K562 (cell line): ENCODE measurements around the gene CDCP1. TPM values are rescaled to one million over a fixed set of nuclear protein-coding genes. Genes with fewer than 3 reads are reported as not detected.

Experiments used
- CEBPG ChIP-seq, 3 experiments: fragments of 200-800 bp in 1 of 3; sonication (Bioruptor generic) in 1 of 3; sonication (generic) in 1 of 3; formaldehyde crosslinking in 1 of 3; IDR thresholded peaks in 2 of 3; conservative IDR thresholded peaks in 1 of 3; 2 replicates each; pipeline versions ENCODE4 v1.6.1 to v1.8.0; 2016 to 2022; ENCODE audit warnings: missing compliant biosample characterization in 2 of 3, missing genetic modification characterization in 2 of 3, mild to moderate bottlenecking in 1 of 3, missing genetic modification reagents in 1 of 3
- EGR1 ChIP-seq: fragments of 450-650 bp; conservative IDR thresholded peaks from 2 replicates; pipeline ENCODE4 v1.6.1; 2017; ENCODE audit warnings: mild to moderate bottlenecking
- MAFG ChIP-seq: fragments of 450-650 bp; conservative IDR thresholded peaks from 2 replicates; pipeline ENCODE4 v1.6.1; 2016; ENCODE audit warnings: missing genetic modification characterization, missing compliant biosample characterization
- MNT ChIP-seq, 2 experiments: fragments of 450-650 bp; conservative IDR thresholded peaks; 2 replicates each; pipeline ENCODE4 v1.6.1; 2017; ENCODE audit warnings: mild to moderate bottlenecking in 2 of 2, moderate library complexity in 2 of 2
- NR2C2 ChIP-seq, 2 experiments: fragments of 200-800 bp in 1 of 2; sonication (Bioruptor generic) in 1 of 2; sonication (generic) in 1 of 2; formaldehyde crosslinking in 1 of 2; IDR thresholded peaks; 2 replicates each; pipeline versions ENCODE4 v1.6.1 to v1.8.0; 2016 to 2022; ENCODE audit warnings: mild to moderate bottlenecking in 1 of 2, missing compliant biosample characterization in 1 of 2, missing genetic modification characterization in 1 of 2, missing genetic modification reagents in 1 of 2
- RAD21 ChIP-seq, 2 experiments: fragments of 250-450 bp in 1 of 2; fragments of 450-650 bp in 1 of 2; sonication (Bioruptor Pico) in 1 of 2; formaldehyde crosslinking in 1 of 2; IDR thresholded peaks in 1 of 2; conservative IDR thresholded peaks in 1 of 2; 2 replicates each; pipeline versions ENCODE4 v1.4.0 to v1.8.0; 2020 to 2022; ENCODE audit warnings: mild to moderate bottlenecking in 2 of 2, moderate library complexity in 1 of 2
- RBM15 ChIP-seq: fragments of 200-400 bp; formaldehyde crosslinking; IDR thresholded peaks from 2 replicates; pipeline ENCODE4 v1.6.1; 2018; ENCODE audit warnings: mild to moderate bottlenecking, low read length, moderate library complexity; ENCODE audit not compliant: insufficient read depth
- ZFPM2 ChIP-seq: fragments of 250-450 bp; sonication (Bioruptor Pico); IDR thresholded peaks from 2 replicates; pipeline ENCODE4 v1.5.1; 2022; ENCODE audit warnings: mild to moderate bottlenecking
- ZNF318 ChIP-seq, 2 experiments: fragments of 450-650 bp; IDR thresholded peaks; 2 replicates each; pipeline ENCODE4 v1.6.1; 2016; ENCODE audit warnings: mild to moderate bottlenecking in 2 of 2, borderline replicate concordance in 1 of 2, low read depth in 1 of 2, moderate library complexity in 1 of 2
- polyA plus RNA-seq, 8 experiments: library from polyadenylated mRNA; depleted of rRNA in 4 of 8; stranded (reverse) in 5 of 8; unstranded in 3 of 8; fragments of >200 nt; fragmentation: Nextera tagmentation in 2 of 8; fragmentation: Illumina TruSeq in 1 of 8; extraction: Ambion mirVana in 2 of 8; extraction: Trizol in 1 of 8; gene quantifications; 2 replicates each; pipeline versions ENCODE4 v1.2.1 to v1.2.3, GENCODE V29; 2011 to 2014; ENCODE audit warnings: inconsistent platforms in 1 of 8, missing spikeins in 1 of 8
- total RNA-seq, 7 experiments: library from RNA; depleted of rRNA in 6 of 7; stranded (reverse); fragments of >200 nt in 6 of 7; fragmentation: Illumina TruSeq in 2 of 7; extraction: Trizol in 2 of 7; gene quantifications; 2 replicates each; pipeline versions ENCODE4 v1.2.1 to v1.2.3, GENCODE V29; 2011 to 2021; ENCODE audit warnings: low replicate concordance in 1 of 7
- TF ChIP-seq, protein P1 (sequence below): fragments of 250-450 bp; sonication (Bioruptor Pico); IDR thresholded peaks from 2 replicates; pipeline ENCODE4 v1.5.0; 2020; ENCODE audit warnings: mild to moderate bottlenecking
- TF ChIP-seq, protein P2 (sequence below): sonication (generic); formaldehyde crosslinking; IDR thresholded peaks from 2 replicates; pipeline ENCODE4 v1.8.1; 2023; ENCODE audit warnings: mild to moderate bottlenecking, missing genetic modification reagents

The CDCP1 gene
- total and polyA plus RNA-seq, 9 of the 15 experiments (the other 6 are each of a cell fraction or from before 2014, with no cell fraction given): 3.9 to 16.4 (median 5.2) TPM

DNA sequence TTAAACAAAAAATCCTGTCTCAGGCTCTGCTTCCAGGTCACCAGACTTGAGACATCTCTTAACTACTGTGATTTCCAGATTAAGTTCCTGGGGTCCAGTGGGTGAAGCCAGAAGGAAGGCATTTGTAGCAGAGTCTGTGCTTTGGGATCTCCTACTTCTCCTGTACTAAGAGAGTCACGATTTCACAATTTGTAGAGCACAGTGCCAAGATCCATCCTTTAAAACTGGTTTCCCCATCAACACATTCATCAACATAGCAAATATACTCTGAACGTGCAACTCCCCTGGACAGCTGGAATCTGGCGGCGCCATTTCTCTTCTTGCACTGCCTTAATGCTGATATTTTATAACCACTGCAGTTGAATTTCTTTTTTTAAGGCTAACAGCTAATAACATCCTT lies 33.2 kb downstream of the CDCP1 start (continued):
- TF ChIP-seq NR2C2 (CRISPR knock-in tag; IDR thresholded peaks at IDR 0.05) (no peak), NR2C2 (tag; IDR thresholded peaks at IDR 0.05) (peak; percentile 38; the same call in 1 of the 2 replicates), MAFG (tag) (no peak), ZFPM2 (CRISPR knock-in tag) (no peak), MNT (conservative IDR thresholded peaks at IDR 0.05) (no peak), RAD21 (CRISPR knock-in tag; conservative IDR thresholded peaks at IDR 0.05 in 1 of 2, IDR thresholded peaks at IDR 0.05 in 1 of 2) (0 out of 4 replicates have a peak, but pooled peaks of 1 of the 2 experiments have one; percentile 3), RBM15 (no peak), CEBPG (CRISPR knock-in tag; IDR thresholded peaks at IDR 0.05) (no peak), CEBPG (tag; conservative IDR thresholded peaks at IDR 0.05 in 1 of 2, IDR thresholded peaks at IDR 0.05 in 1 of 2) (peak; percentile 15 to 38; a peak in 2 of 4 replicates), EGR1 (no peak), ZNF318 (IDR thresholded peaks at IDR 0.05; ENCODE audit: borderline replicate concordance in 1 of 2, low read depth in 1 of 2) (no peak)
- TF ChIP-seq, protein P1, sequence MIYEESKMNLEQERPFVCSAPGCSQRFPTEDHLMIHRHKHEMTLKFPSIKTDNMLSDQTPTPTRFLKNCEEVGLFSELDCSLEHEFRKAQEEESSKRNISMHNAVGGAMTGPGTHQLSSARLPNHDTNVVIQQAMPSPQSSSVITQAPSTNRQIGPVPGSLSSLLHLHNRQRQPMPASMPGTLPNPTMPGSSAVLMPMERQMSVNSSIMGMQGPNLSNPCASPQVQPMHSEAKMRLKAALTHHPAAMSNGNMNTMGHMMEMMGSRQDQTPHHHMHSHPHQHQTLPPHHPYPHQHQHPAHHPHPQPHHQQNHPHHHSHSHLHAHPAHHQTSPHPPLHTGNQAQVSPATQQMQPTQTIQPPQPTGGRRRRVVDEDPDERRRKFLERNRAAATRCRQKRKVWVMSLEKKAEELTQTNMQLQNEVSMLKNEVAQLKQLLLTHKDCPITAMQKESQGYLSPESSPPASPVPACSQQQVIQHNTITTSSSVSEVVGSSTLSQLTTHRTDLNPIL (CRISPR knock-in tag): no peak
- TF ChIP-seq, protein P2, sequence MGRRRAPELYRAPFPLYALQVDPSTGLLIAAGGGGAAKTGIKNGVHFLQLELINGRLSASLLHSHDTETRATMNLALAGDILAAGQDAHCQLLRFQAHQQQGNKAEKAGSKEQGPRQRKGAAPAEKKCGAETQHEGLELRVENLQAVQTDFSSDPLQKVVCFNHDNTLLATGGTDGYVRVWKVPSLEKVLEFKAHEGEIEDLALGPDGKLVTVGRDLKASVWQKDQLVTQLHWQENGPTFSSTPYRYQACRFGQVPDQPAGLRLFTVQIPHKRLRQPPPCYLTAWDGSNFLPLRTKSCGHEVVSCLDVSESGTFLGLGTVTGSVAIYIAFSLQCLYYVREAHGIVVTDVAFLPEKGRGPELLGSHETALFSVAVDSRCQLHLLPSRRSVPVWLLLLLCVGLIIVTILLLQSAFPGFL (CRISPR knock-in tag): no peak
